WTC11 (cell line): ENCODE results near the gene CADM2. TPM values are rescaled to one million over a fixed set of nuclear protein-coding genes. Genes with fewer than 3 reads are reported as not detected.

ENCODE experiments used
- ATAC-seq: fragments of 200-7000 bp; cut with Tn5 transposase; 2 replicates; pipeline ENCODE4 v1.10.0; 2021; ENCODE audit warnings: mild to moderate bottlenecking, moderate library complexity
- CTCF ChIA-PET: fragments of 300-600 bp; sonication (Branson Sonifier 250); formaldehyde crosslinking; loops from one replicate; lab custom pipeline; 2021; ENCODE audit warnings: antibody characterized with exemption; lab: Charles Lee
- POLR2A ChIA-PET: fragments of 350-600 bp; sonication (Branson Sonifier 250); formaldehyde crosslinking; loops from one replicate; lab custom pipeline; 2021; ENCODE audit warnings: antibody characterized with exemption; lab: Charles Lee
- DNase-seq: peaks from one replicate; pipeline ENCODE4 v3.0.0; 2021; ENCODE audit warnings: low spot score
- H3K27ac Mint-ChIP-seq: 2 replicates; pipeline ENCODE4 v1.8.0; 2021; ENCODE audit warnings: mixed read lengths
- H3K27me3 Mint-ChIP-seq: 2 replicates; pipeline ENCODE4 v1.8.0; 2021; ENCODE audit warnings: low read depth, mild to moderate bottlenecking, moderate library complexity, mixed read lengths
- H3K36me3 Mint-ChIP-seq: 2 replicates; pipeline ENCODE4 v1.8.0; 2021; ENCODE audit warnings: mixed read lengths
- H3K4me1 Mint-ChIP-seq: 2 replicates; pipeline ENCODE4 v1.8.0; 2022; ENCODE audit warnings: mixed read lengths
- H3K4me3 Mint-ChIP-seq: 2 replicates; pipeline ENCODE4 v1.8.0; 2021; ENCODE audit warnings: mild to moderate bottlenecking, moderate library complexity, mixed read lengths
- H3K9me3 Mint-ChIP-seq: 2 replicates; pipeline ENCODE4 v1.8.0; 2021; ENCODE audit warnings: mixed read lengths
- ARID4B ChIP-seq: sonication (generic); formaldehyde crosslinking; IDR thresholded peaks from 2 replicates; pipeline ENCODE4 v1.8.0; 2023; ENCODE audit warnings: missing genetic modification reagents, mild to moderate bottlenecking, borderline replicate concordance
- ATF1 ChIP-seq: sonication (generic); formaldehyde crosslinking; IDR thresholded peaks from 2 replicates; pipeline ENCODE4 v1.8.1; 2023; ENCODE audit warnings: mild to moderate bottlenecking, moderate library complexity, missing genetic modification reagents
- CDX4 ChIP-seq: fragments of 250-450 bp; sonication (Bioruptor Pico); IDR thresholded peaks from 2 replicates; pipeline ENCODE4 v1.9.0; 2021; ENCODE audit warnings: moderate library complexity, mild to moderate bottlenecking, inconsistent platforms, borderline replicate concordance
- CREM ChIP-seq: sonication (generic); formaldehyde crosslinking; IDR thresholded peaks from 2 replicates; pipeline ENCODE4 v1.8.1; 2022; ENCODE audit warnings: mild to moderate bottlenecking, missing genetic modification reagents, moderate library complexity
- ERG ChIP-seq: fragments of 250-450 bp; sonication (Bioruptor Pico); IDR thresholded peaks from 2 replicates; pipeline ENCODE4 v1.8.0; 2021; ENCODE audit warnings: mild to moderate bottlenecking
- GABPB1 ChIP-seq: sonication (generic); formaldehyde crosslinking; IDR thresholded peaks from 2 replicates; pipeline ENCODE4 v1.8.1; 2023; ENCODE audit warnings: mild to moderate bottlenecking, missing genetic modification reagents
- JUN ChIP-seq: sonication (generic); formaldehyde crosslinking; IDR thresholded peaks from 2 replicates; pipeline ENCODE4 v1.8.0; 2023; ENCODE audit warnings: mild to moderate bottlenecking, missing genetic modification reagents
- NFE2L1 ChIP-seq: sonication (generic); formaldehyde crosslinking; IDR thresholded peaks from 2 replicates; pipeline ENCODE4 v1.8.1; 2023; ENCODE audit warnings: missing genetic modification reagents
- OVOL2 ChIP-seq: fragments of 250-450 bp; sonication (Bioruptor Pico); IDR thresholded peaks from 2 replicates; pipeline ENCODE4 v1.9.0; 2021; ENCODE audit warnings: mild to moderate bottlenecking, borderline replicate concordance
- PRRX2 ChIP-seq: fragments of 250-450 bp; sonication (Bioruptor Pico); IDR thresholded peaks from 2 replicates; pipeline ENCODE4 v1.8.0; 2021; ENCODE audit warnings: mild to moderate bottlenecking
- TCF7 ChIP-seq: sonication (generic); formaldehyde crosslinking; IDR thresholded peaks from 2 replicates; pipeline ENCODE4 v1.8.0; 2022; ENCODE audit warnings: mild to moderate bottlenecking, low read depth, missing genetic modification reagents, moderate library complexity
- TEAD4 ChIP-seq: sonication (generic); formaldehyde crosslinking; IDR thresholded peaks from 2 replicates; pipeline ENCODE4 v1.8.0; 2022; ENCODE audit warnings: mild to moderate bottlenecking, missing genetic modification reagents
- ZNF416 ChIP-seq: fragments of 250-450 bp; sonication (Bioruptor Pico); IDR thresholded peaks from 2 replicates; pipeline ENCODE4 v1.9.0; 2021; ENCODE audit warnings: mild to moderate bottlenecking, inconsistent platforms
- total RNA-seq: library from RNA; stranded (reverse); gene quantifications from 3 replicates; pipeline ENCODE4 v1.2.3, GENCODE V29; 2021
- TF ChIP-seq, protein P1 (sequence below): sonication (generic); formaldehyde crosslinking; conservative IDR thresholded peaks from 2 replicates; pipeline ENCODE4 v1.8.1; 2022; ENCODE audit warnings: mild to moderate bottlenecking, missing genetic modification reagents
- TF ChIP-seq, protein P2 (sequence below): sonication (generic); formaldehyde crosslinking; IDR thresholded peaks from 2 replicates; pipeline ENCODE4 v1.8.1; 2023; ENCODE audit warnings: mild to moderate bottlenecking, missing genetic modification reagents, moderate library complexity
- TF ChIP-seq, protein P3 (sequence below): sonication (generic); formaldehyde crosslinking; IDR thresholded peaks from 2 replicates; pipeline ENCODE4 v1.8.1; 2022; ENCODE audit warnings: mild to moderate bottlenecking, missing genetic modification reagents, moderate library complexity, borderline replicate concordance
- TF ChIP-seq, protein P4 (sequence below): sonication (generic); formaldehyde crosslinking; IDR thresholded peaks from 2 replicates; pipeline ENCODE4 v1.8.0; 2022; ENCODE audit warnings: mild to moderate bottlenecking, missing genetic modification reagents
- TF ChIP-seq, protein P5 (sequence below): fragments of 250-450 bp; sonication (Bioruptor Pico); IDR thresholded peaks from 2 replicates; pipeline ENCODE4 v2.1.2; 2022; ENCODE audit warnings: mild to moderate bottlenecking, moderate library complexity

The CADM2 gene
- total RNA-seq, 1 experiment from 2014 or later, result 18.8 TPM

DNA sequence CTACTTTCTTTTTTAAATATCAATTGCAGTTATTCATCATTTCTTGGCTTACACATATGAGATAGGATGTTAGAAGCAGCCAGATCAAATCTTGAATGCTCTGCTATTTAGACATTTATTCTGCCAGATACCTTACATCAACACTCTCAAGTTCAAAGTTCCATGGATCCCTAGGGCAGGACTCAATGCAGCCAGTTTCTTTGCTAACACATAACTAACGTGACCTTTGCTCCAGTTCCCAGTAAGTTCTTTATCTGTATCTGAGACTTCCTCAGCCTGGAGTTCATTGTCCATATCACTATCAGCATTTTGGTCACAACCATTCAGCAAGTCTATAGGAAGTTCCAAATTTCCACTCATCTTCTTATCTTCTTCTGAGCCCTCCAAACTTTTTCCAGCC, 1092.3 kb downstream of the CADM2 start:
- CTCF ChIA-PET, result no interaction called here
- Mint-ChIP-seq H3K9me3 (0 out of 2 replicates have a peak, but pooled peaks cover 4% of the 10 kb centered on the region), H3K27me3 (no peaks in the 10 kb centered on the region), H3K27ac (no peak overlapping the region), H3K4me3 (no peak overlapping the region), H3K4me1 (no peaks in the 10 kb centered on the region), H3K36me3 (no peaks in the 10 kb centered on the region)
- POLR2A ChIA-PET, result no interaction called here
- DNase-seq (no peak), ATAC-seq (no peak)
- TF ChIP-seq OVOL2 (CRISPR knock-in tag), result no peak
- TF ChIP-seq, protein P1, sequence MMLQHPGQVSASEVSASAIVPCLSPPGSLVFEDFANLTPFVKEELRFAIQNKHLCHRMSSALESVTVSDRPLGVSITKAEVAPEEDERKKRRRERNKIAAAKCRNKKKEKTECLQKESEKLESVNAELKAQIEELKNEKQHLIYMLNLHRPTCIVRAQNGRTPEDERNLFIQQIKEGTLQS (CRISPR knock-in tag), result no peak
- TF ChIP-seq PRRX2 (CRISPR knock-in tag), result no peak
- no peak for TF ChIP-seq ARID4B (CRISPR knock-in tag)

GRCh38 chr3:86056032-86056431, 1097.2 kb downstream of the CADM2 start:
- Mint-ChIP-seq H3K36me3 (no peaks in the 10 kb centered on the region), H3K4me3 (no peak overlapping the region), H3K9me3 (0 out of 2 replicates have a peak, but pooled peaks cover 1% of the 10 kb centered on the region), H3K4me1 (no peaks in the 10 kb centered on the region), H3K27ac (no peak overlapping the region), H3K27me3 (no peaks in the 10 kb centered on the region)
- ATAC-seq (no peak), DNase-seq (no peak)
- CTCF ChIA-PET, result interaction anchor here (0.7 kb wide), 1 partner anchor 1112 kb away, joined by 3 read pairs; no protein-coding TSS in a partner anchor
- POLR2A ChIA-PET, result no interaction called here
- TF ChIP-seq, protein P2, sequence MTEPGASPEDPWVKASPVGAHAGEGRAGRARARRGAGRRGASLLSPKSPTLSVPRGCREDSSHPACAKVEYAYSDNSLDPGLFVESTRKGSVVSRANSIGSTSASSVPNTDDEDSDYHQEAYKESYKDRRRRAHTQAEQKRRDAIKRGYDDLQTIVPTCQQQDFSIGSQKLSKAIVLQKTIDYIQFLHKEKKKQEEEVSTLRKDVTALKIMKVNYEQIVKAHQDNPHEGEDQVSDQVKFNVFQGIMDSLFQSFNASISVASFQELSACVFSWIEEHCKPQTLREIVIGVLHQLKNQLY (CRISPR knock-in tag), result no peak
- TF ChIP-seq ERG (CRISPR knock-in tag), result no peak
- TF ChIP-seq CREM (CRISPR knock-in tag), result no peak
- TF ChIP-seq ATF1 (CRISPR knock-in tag), result no peak
- no peak for TF ChIP-seq CDX4

GRCh38 chr3:86056962-86057361, 1098.2 kb downstream of the CADM2 start:
- ATAC-seq, result no peak
- Mint-ChIP-seq H3K36me3 (no peaks in the 10 kb centered on the region), H3K9me3 (no peaks in the 10 kb centered on the region), H3K27me3 (no peaks in the 10 kb centered on the region), H3K4me3 (no peak overlapping the region)
- CTCF ChIA-PET, result no interaction called here
- TF ChIP-seq JUN (CRISPR knock-in tag) (no peak), TCF7 (CRISPR knock-in tag) (no peak), NFE2L1 (CRISPR knock-in tag) (no peak), TEAD4 (no peak), GABPB1 (CRISPR knock-in tag) (no peak), ZNF416 (CRISPR knock-in tag) (no peak)
- TF ChIP-seq, protein P3, sequence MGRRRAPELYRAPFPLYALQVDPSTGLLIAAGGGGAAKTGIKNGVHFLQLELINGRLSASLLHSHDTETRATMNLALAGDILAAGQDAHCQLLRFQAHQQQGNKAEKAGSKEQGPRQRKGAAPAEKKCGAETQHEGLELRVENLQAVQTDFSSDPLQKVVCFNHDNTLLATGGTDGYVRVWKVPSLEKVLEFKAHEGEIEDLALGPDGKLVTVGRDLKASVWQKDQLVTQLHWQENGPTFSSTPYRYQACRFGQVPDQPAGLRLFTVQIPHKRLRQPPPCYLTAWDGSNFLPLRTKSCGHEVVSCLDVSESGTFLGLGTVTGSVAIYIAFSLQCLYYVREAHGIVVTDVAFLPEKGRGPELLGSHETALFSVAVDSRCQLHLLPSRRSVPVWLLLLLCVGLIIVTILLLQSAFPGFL (CRISPR knock-in tag), result no peak
- TF ChIP-seq, protein P4, sequence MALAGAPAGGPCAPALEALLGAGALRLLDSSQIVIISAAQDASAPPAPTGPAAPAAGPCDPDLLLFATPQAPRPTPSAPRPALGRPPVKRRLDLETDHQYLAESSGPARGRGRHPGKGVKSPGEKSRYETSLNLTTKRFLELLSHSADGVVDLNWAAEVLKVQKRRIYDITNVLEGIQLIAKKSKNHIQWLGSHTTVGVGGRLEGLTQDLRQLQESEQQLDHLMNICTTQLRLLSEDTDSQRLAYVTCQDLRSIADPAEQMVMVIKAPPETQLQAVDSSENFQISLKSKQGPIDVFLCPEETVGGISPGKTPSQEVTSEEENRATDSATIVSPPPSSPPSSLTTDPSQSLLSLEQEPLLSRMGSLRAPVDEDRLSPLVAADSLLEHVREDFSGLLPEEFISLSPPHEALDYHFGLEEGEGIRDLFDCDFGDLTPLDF, result no peak
- TF ChIP-seq, protein P5, sequence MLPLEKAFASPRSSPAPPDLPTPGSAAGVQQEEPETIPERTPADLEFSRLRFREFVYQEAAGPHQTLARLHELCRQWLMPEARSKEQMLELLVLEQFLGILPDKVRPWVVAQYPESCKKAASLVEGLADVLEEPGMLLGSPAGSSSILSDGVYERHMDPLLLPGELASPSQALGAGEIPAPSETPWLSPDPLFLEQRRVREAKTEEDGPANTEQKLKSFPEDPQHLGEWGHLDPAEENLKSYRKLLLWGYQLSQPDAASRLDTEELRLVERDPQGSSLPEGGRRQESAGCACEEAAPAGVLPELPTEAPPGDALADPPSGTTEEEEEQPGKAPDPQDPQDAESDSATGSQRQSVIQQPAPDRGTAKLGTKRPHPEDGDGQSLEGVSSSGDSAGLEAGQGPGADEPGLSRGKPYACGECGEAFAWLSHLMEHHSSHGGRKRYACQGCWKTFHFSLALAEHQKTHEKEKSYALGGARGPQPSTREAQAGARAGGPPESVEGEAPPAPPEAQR (CRISPR knock-in tag), result no peak
- TF ChIP-seq, all 79 proteins: peak for 0
- DNase-seq, result no peak
- POLR2A ChIA-PET, result no interaction called here
- no peak overlapping the region for H3K27ac Mint-ChIP-seq
- peaks cover under 1% of the 10 kb centered on the region; the same call in 1 of the 2 replicates for H3K4me1 Mint-ChIP-seq
